KOPT-K1 (cell line): ENCODE measurements around the gene THNSL1.
"Not testable (repeated sequence)": the region's sequence is repeated elsewhere in the genome, so short reads cannot be mapped to it uniquely, and the experiment has no call there.

Experiments used
- H3K27ac ChIP-seq: fragments of 200-600 bp; sonication (generic); 2 replicates; pipeline ENCODE4 v1.5.1; 2016; ENCODE audit warnings: antibody characterized with exemption, mild to moderate bottlenecking, low read depth, low read length; ENCODE audit not compliant: poor library complexity, severe bottlenecking
- H3K36me3 ChIP-seq: fragments of 200-600 bp; sonication (generic); 2 replicates; pipeline ENCODE4 v1.5.1; 2017; ENCODE audit warnings: antibody characterized with exemption, mild to moderate bottlenecking, low read length, moderate library complexity; ENCODE audit not compliant: insufficient read depth
- H3K9me3 ChIP-seq: fragments of 200-600 bp; sonication (generic); 2 replicates; pipeline ENCODE4 v1.5.1; 2017; ENCODE audit warnings: antibody characterized with exemption, low read length, mild to moderate bottlenecking; ENCODE audit not compliant: insufficient read depth, poor library complexity, severe bottlenecking

Gene THNSL1

GRCh38 chr10:25016376-25017153 is at the start of gene THNSL1:
THNSL1 (plus strand) TSS chr10:25016612; CDS start chr10:25023224, 6,612 bp downstream.
- H3K27ac ChIP-seq, result peak within 1 kb of the TSS; percentile 84
- no peaks in the 10 kb centered on the region for H3K9me3 ChIP-seq
- H3K36me3 ChIP-seq, result no peaks in the 10 kb centered on the region

GRCh38 chr10:24966962-24967481 is 49.4 kb upstream of the THNSL1 start:
- H3K36me3 ChIP-seq, result no peaks in the 10 kb centered on the region
- no peak overlapping the region for H3K27ac ChIP-seq
- no peaks in the 10 kb centered on the region for H3K9me3 ChIP-seq

GRCh38 chr10:24968349-24968748 is 48.1 kb upstream of the THNSL1 start:
- Histone ChIP-seq H3K36me3 (no peaks in the 10 kb centered on the region), H3K27ac (no peak overlapping the region), H3K9me3 (no peaks in the 10 kb centered on the region)

- not testable (repeated sequence) for H3K36me3 ChIP-seq, H3K27ac ChIP-seq, H3K9me3 ChIP-seq
Measured at GRCh38 chr10:24968951-24969350, 47.5 kb upstream of the THNSL1 start.

GRCh38 chr10:24969841-24970281 is 46.6 kb upstream of the THNSL1 start:
- H3K36me3 ChIP-seq, result no peaks in the 10 kb centered on the region
- no peak overlapping the region for H3K27ac ChIP-seq
- H3K9me3 ChIP-seq, result no peaks in the 10 kb centered on the region

GRCh38 chr10:24971374-24971773 is 45.0 kb upstream of the THNSL1 start:
- Histone ChIP-seq H3K9me3 (no peaks in the 10 kb centered on the region), H3K27ac (no peak overlapping the region), H3K36me3 (no peaks in the 10 kb centered on the region)

GRCh38 chr10:24973163-24973562 is 43.2 kb upstream of the THNSL1 start:
- H3K36me3 ChIP-seq, result no peaks in the 10 kb centered on the region
- no peak overlapping the region for H3K27ac ChIP-seq

GRCh38 chr10:24974976-24975375 is 41.4 kb upstream of the THNSL1 start:
- Histone ChIP-seq H3K27ac (no peak overlapping the region), H3K9me3 (no peaks in the 10 kb centered on the region)

More at GRCh38 chr10:24973163-24973562, 43.2 kb upstream of the THNSL1 start:
- no peaks in the 10 kb centered on the region for H3K9me3 ChIP-seq

GRCh38 chr10:24979685-24980084 is 36.7 kb upstream of the THNSL1 start:
- Histone ChIP-seq H3K36me3 (no peaks in the 10 kb centered on the region), H3K27ac (no peak overlapping the region), H3K9me3 (no peaks in the 10 kb centered on the region)

More at GRCh38 chr10:24974976-24975375, 41.4 kb upstream of the THNSL1 start:
- no peaks in the 10 kb centered on the region for H3K36me3 ChIP-seq

GRCh38 chr10:24981161-24981710 is 35.2 kb upstream of the THNSL1 start:
- Histone ChIP-seq H3K27ac (no peak overlapping the region), H3K9me3 (no peaks in the 10 kb centered on the region)

GRCh38 chr10:24982319-24983112 is 33.9 kb upstream of the THNSL1 start:
- no peak overlapping the region for H3K27ac ChIP-seq
- H3K36me3 ChIP-seq, result no peaks in the 10 kb centered on the region
- no peaks in the 10 kb centered on the region for H3K9me3 ChIP-seq

More at GRCh38 chr10:24981161-24981710, 35.2 kb upstream of the THNSL1 start:
- no peaks in the 10 kb centered on the region for H3K36me3 ChIP-seq

GRCh38 chr10:24983130-24983529 is 33.3 kb upstream of the THNSL1 start:
- Histone ChIP-seq H3K27ac (no peak overlapping the region), H3K9me3 (no peaks in the 10 kb centered on the region), H3K36me3 (no peaks in the 10 kb centered on the region)

GRCh38 chr10:24983946-24984345 is 32.5 kb upstream of the THNSL1 start:
- Histone ChIP-seq H3K27ac (no peak overlapping the region), H3K9me3 (no peaks in the 10 kb centered on the region), H3K36me3 (no peaks in the 10 kb centered on the region)

- Histone ChIP-seq H3K27ac (no peak overlapping the region), H3K36me3 (no peaks in the 10 kb centered on the region), H3K9me3 (no peaks in the 10 kb centered on the region)
Measured at GRCh38 chr10:24984906-24985305, 31.5 kb upstream of the THNSL1 start.
